ENCODE data around the gene RNF157.

GRCh38 chr17:76166168-76166567, 74.1 kb downstream of the RNF157 start:
- no peak for TF ChIP-seq CTCF (IDR thresholded peaks at IDR 0.05)
- TF ChIP-seq EP300 (IDR thresholded peaks at IDR 0.05), result no peak
- TF ChIP-seq POLR2AphosphoS5 (IDR thresholded peaks at IDR 0.05), result no peak
